ENCODE results near the gene ARID5A.

GRCh38 chr2:96548558-96549465 is 12.3 kb downstream of the ARID5A start:
- TF ChIP-seq SREBF2 (IDR thresholded peaks at IDR 0.05; ENCODE audit: low read length) (no peak), PAX8 (IDR thresholded peaks at IDR 0.05) (no peak), ZNF24 (IDR thresholded peaks at IDR 0.05) (no peak), ZBTB33 (IDR thresholded peaks at IDR 0.05) (no peak), POLR2A (IDR thresholded peaks at IDR 0.05; ENCODE audit: low read depth, low read length) (no peak)
- TF ChIP-seq, protein P1, sequence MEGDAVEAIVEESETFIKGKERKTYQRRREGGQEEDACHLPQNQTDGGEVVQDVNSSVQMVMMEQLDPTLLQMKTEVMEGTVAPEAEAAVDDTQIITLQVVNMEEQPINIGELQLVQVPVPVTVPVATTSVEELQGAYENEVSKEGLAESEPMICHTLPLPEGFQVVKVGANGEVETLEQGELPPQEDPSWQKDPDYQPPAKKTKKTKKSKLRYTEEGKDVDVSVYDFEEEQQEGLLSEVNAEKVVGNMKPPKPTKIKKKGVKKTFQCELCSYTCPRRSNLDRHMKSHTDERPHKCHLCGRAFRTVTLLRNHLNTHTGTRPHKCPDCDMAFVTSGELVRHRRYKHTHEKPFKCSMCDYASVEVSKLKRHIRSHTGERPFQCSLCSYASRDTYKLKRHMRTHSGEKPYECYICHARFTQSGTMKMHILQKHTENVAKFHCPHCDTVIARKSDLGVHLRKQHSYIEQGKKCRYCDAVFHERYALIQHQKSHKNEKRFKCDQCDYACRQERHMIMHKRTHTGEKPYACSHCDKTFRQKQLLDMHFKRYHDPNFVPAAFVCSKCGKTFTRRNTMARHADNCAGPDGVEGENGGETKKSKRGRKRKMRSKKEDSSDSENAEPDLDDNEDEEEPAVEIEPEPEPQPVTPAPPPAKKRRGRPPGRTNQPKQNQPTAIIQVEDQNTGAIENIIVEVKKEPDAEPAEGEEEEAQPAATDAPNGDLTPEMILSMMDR (IDR thresholded peaks at IDR 0.05 in 2 of 3, conservative IDR thresholded peaks at IDR 0.05 in 1 of 3; ENCODE audit: control insufficient read depth in 2 of 3, extremely low read depth in 1 of 3, insufficient read depth in 1 of 3, low read depth in 3 of 3, low read length in 3 of 3) = no peak

Data from GM12878 (cell line).